GM18907 (cell line): ENCODE results near the gene MEI4.
"Not testable (repeated sequence)": the region's sequence is repeated elsewhere in the genome, so short reads cannot be mapped to it uniquely, and the experiment has no call there.

Source experiments
- ATAC-seq: cut with Tn5 transposase; IDR thresholded peaks from one replicate; pipeline ENCODE4 v1.9.1; 2021; ENCODE audit warnings: mild to moderate bottlenecking, moderate library complexity; ENCODE audit not compliant: unreplicated experiment

The MEI4 gene

GRCh38 chr6:77814119-77814518 is 161.3 kb downstream of the MEI4 start:
- no peak for ATAC-seq

DNA sequence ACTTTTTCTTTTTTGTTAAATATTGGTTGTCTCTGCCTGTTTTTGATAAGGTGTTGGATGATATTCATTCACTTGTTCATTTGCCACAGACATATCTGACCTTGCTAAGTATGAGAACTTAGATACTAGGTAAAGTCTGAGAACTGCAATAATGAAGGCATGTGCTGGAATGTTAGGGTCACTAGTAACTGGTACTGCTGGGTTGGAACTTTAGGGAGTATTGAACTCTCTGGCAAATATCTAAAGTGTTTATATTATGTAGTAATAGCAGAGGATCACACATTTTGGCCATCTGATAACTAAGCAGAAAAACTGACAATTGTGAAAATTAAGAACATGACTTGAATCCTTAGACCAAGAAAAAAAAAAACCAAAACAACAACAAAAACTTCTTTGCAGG is 162.7 kb downstream of the MEI4 start:
- ATAC-seq: no peak

DNA sequence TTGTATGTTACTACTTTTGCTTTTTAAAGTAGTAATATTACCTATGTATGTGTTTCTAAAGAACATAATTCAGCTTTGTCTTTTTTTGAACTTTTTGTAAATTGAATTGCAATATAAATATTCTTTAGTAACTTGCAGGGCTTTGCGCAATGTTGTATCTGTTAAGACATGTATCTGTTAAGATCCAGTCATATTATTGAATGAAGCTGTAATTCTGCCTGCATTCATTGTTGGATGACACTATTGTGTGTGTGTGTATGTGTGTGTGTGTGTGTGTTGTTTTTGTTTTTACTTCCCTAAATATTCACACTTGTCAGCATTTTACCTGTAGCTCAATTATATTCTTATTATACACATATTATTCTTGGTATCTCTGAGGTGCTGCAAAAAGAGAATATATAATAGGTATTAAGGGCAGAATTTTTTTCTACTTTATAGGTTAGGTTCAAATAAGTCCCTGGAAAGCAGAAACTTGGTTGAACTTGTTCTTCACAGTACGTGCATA is 164.0 kb downstream of the MEI4 start:
- no peak for ATAC-seq

DNA sequence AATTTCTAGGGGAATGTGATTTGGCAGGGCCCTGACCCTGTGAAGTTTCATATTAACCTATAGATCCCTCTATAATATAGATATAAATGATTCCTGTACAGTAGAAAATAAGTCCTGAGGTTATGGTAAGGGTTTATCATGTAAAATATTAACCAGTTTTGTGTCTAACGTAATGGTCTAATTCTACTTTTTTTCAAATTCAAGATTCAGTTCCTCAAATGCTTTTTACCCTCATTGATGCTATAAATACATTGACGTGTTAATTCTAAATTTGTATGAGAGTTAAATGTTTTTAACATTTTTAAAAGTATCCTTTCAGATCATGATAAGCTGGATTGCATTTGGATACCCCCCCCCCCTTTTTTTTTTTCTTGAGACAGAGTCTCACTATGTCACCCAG is 169.4 kb downstream of the MEI4 start:
- no peak for ATAC-seq

- ATAC-seq: no peak
Measured at GRCh38 chr6:77825204-77825603, 172.4 kb downstream of the MEI4 start.

DNA sequence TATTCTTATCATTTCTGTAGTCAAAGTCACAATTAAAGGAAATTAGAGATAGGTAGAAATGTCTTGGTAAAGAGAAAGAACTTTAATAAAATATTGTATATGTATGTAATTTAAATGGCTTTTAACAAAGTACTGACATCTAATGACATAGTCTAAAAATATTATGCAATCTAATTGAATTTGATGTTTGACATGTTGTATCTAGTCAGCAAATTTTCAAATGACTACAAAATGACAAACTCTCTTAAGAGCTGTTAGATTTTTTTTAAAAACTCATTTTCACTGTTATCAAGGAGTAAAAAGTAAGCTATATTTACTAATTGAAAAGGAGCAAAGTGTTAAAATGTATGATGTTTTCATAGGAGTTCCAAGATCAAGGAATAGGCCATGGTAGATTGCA is 176.9 kb downstream of the MEI4 start:
- no peak for ATAC-seq

DNA sequence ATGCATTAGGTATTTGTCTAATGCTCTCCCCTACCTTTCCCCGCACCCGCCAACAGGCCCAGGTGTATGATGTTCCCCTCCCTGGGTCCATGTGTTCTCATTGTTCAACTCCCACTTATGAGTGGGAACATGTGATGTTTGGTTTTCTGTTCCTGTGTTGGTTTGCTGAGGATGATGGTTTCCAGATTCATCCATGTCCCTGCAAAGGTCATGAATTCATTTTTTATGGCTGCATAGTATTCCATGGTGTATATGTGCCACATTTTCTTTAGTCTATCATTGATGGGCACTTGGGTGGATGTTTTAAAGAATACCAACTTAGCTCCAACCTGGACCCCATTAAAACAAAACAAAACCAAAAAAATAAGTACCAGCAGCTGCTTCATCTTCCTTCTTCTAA is 180.9 kb downstream of the MEI4 start:
- ATAC-seq: not testable (repeated sequence)

- ATAC-seq: no peak
Measured at GRCh38 chr6:77834591-77834996, 181.8 kb downstream of the MEI4 start.

- ATAC-seq: no peak
Measured at GRCh38 chr6:77837034-77837784, 184.4 kb downstream of the MEI4 start.

DNA sequence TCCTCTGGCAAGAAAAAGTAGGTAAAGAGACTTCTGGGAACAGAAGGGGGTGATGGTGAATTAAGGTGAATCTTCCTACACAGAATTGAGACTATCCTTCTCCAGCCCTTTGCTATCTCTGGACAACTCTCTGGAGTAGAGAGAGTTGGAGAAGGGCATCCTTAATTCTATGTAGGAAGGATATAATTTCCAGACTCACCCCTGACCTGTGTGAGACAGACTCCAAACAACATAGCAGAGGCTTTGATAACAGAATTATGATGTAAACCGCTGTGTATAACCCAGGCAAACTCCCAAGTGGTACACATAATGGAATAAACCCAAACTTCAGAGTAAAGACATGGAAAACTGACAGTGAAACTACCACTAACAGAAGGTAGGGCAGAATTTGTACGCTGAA is 186.5 kb downstream of the MEI4 start:
- no peak for ATAC-seq

DNA sequence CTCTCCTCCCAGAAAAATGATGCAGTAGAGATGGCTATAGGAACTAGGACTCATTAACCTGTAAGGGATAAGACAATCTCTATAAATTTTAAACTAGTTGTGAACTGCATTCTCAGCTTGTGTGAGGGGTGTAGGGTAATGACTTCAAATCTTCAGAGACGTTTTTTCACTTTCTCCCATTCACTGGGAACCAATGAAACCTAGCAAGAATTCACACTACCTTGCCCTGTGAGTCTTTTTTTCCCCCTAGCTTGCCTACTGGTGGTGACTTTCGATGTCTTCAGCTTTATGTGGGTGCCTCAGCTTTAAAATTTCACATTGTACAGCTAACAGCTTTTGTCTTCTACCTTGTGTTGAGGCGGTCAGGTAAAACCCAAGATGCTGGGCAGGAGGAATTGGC is 192.0 kb downstream of the MEI4 start:
- no peak for ATAC-seq

DNA sequence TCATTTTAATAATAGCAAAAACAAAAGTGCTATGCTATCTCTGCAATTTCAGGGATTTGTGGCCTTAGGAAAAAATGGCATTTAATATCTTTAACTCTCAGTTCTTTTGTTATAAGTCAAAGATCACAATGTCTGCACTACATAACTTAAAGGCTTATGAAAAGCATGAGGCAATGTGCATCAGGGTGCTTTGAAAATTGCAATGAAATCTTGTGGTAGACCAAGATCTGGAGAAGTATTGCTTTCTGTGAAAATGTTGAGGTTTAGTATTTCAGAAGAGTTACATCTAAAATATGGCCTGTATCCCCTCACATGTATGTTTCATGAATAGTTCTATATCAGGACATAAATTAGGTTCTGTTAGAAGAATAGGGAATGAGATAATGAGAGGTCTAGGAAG is 200.6 kb downstream of the MEI4 start:
- no peak for ATAC-seq

DNA sequence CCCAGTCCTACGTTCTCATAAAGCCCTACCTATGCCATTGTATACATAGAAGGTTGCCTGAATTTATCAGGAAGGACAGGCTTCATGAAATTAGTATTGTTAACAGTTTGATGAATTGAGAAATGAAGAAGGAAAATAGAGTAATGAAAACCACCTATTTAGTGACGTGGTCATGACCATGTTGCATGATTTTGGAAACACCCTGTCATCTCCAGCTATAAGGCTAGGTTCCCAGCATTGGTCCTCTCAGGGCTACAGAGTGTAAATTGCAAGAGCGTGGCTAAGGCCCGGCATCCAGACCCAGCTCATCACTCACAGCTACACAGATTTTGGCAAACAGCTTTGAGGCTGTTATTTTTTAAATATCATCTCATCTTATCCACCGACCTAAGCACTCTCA is 203.6 kb downstream of the MEI4 start:
- ATAC-seq: no peak

- no peak for ATAC-seq
Measured at GRCh38 chr6:77857421-77857820, 204.6 kb downstream of the MEI4 start.

DNA sequence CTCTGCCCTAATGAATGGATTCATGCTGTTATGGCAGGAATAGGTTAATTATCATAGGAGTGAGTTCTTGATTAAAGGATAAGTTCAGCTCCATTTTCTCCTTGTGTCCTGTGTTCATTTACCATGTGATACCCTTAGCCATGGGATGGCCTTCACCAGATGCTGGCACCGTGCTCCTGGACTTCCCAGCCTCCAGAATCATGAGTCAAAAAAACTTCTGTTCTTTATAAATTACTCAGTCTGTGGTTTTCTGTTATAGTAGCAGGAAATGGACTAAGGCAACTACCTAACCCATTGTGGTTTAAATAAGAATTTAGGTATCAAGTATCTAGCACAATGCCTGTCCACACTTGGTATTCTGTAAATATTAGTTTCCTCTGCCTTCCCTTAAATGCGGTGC is 223.5 kb downstream of the MEI4 start:
- no peak for ATAC-seq

DNA sequence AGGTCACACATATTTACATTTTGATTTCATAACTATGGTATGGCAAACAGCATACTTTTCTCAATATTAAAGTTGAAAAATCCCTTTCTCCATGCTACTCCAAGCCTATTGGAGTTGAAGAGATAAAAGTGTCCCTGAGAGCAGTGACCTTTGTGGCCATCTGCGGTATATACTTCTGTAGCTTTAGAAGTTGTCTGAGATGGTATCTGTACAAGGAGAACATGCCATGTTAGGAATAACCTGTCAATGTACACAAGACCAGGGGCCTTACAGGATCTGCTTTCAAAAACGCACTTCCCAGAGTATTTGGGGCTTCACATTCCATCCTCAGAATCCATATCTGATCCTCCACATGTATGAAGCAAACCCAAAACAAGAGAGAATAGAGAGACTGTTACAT is 226.7 kb downstream of the MEI4 start:
- no peak for ATAC-seq

DNA sequence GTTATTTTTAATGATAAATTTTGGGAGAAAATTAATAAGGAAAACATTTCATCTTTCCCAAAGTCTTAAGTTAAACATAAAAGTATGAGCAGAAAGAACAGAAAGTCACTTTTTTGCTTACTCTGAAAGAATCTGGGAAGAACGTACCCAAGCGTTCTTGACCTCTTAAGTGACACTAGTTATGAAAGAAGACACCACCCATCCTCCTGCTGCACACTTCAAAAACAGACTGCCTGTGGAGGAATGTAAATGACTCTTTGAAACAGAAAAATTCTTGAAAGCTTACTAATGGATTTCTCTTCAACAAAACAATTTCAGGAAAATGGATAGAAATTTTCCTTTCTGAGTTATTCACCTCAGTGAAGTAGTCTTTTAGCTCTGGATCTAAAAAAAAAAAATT is 227.7 kb downstream of the MEI4 start:
- no peak for ATAC-seq

GRCh38 chr6:77883851-77884250 is 231.0 kb downstream of the MEI4 start:
- no peak for ATAC-seq

GRCh38 chr6:77893391-77893790 is 240.6 kb downstream of the MEI4 start:
- no peak for ATAC-seq

DNA sequence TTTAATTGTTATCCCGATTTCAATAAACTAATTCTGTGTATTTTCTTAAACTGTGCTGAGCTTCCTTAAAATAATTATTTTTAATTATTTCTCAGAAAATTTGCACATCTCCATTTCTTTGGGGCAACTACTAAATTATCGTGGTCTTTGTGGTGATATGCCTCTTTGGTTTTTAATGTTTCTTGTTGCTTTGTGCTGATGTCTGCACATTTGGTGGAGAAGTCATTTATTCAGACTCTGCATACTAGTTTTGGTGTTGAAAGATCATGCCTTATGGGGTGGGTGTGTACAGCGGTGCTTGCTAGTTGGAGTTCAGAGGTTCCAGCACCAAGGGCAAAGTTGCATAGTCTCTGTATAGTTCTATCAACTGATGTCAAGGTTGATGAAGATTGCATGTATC is 253.2 kb downstream of the MEI4 start:
- no peak for ATAC-seq

- ATAC-seq: no peak
Measured at GRCh38 chr6:77910826-77911225, 258.0 kb downstream of the MEI4 start.

DNA sequence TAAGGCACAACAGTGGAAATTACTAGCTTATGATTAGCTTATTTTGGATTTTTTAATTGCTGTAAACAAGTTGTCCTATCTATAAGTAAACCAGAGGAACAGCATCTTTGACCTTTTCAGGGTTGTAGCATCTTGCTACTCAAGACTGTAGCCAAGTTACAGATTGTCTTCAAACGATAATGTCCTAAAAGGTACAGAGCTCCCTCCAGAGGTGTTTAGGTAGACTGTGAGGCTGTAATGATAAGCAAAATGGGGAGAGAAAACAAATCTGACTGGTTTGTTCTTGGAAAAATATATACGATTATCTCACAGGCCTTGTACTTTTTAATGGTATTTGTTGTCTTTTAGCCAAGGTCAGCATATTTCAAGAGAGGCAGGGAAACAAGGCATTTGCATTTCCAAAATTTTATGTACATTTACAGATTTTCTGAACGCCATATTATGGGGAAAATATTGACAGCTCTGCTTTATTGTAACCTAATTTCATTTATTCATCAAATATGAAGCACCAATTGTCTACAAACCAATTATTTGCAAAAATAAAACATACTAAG is 273.4 kb downstream of the MEI4 start:
- ATAC-seq: no peak

DNA sequence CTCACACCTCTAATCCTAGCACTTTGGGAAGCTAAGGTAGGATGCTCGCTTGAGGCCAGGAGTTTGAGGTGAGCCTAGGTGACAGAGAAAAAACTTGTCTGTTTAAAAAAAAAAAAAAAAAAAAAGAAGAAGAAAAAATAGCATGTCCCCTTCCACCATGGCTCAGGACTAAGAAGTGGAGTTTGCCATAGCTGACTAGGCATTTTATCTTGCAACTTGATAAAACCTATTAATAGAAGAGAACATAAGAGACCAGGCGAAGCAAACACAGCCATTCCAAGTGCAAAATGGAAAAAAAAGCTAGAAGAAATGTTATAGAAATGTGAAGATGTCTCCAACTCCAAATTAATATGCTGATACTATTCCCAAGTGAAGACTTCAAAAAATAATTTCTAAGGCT is 277.5 kb downstream of the MEI4 start:
- no peak for ATAC-seq
